HG03280 (cell line): ENCODE data around the gene TMEM178B.
"Not testable (repeated sequence)": the region's sequence is repeated elsewhere in the genome, so short reads cannot be mapped to it uniquely, and the experiment has no call there.

ENCODE experiments used
- ATAC-seq: cut with Tn5 transposase; IDR thresholded peaks from one replicate; pipeline ENCODE4 v1.9.1; 2021; ENCODE audit warnings: mild to moderate bottlenecking, moderate library complexity; ENCODE audit not compliant: unreplicated experiment

TMEM178B gene

GRCh38 chr7:141301544-141301943 lies 227.7 kb downstream of the TMEM178B start:
- ATAC-seq: no peak

- no peak for ATAC-seq
Measured at GRCh38 chr7:141302617-141303016, 228.8 kb downstream of the TMEM178B start.

GRCh38 chr7:141304291-141304690 lies 230.4 kb downstream of the TMEM178B start:
- ATAC-seq: no peak

- no peak for ATAC-seq
Measured at GRCh38 chr7:141306081-141306480, 232.2 kb downstream of the TMEM178B start.

- no peak for ATAC-seq
Measured at GRCh38 chr7:141312395-141312794, 238.5 kb downstream of the TMEM178B start.

GRCh38 chr7:141312828-141313521 lies 239.1 kb downstream of the TMEM178B start:
- no peak for ATAC-seq

GRCh38 chr7:141313896-141314295 lies 240.0 kb downstream of the TMEM178B start:
- no peak for ATAC-seq

GRCh38 chr7:141317033-141317585 lies 243.2 kb downstream of the TMEM178B start:
- ATAC-seq: no peak

GRCh38 chr7:141320287-141320686 lies 246.4 kb downstream of the TMEM178B start:
- no peak for ATAC-seq

GRCh38 chr7:141322383-141322782 lies 248.5 kb downstream of the TMEM178B start:
- no peak for ATAC-seq

- no peak for ATAC-seq
Measured at GRCh38 chr7:141323826-141324225, 250.0 kb downstream of the TMEM178B start.

- no peak for ATAC-seq
Measured at GRCh38 chr7:141324870-141325269, 251.0 kb downstream of the TMEM178B start.

GRCh38 chr7:141325275-141325674 lies 251.4 kb downstream of the TMEM178B start:
- no peak for ATAC-seq

- no peak for ATAC-seq
Measured at GRCh38 chr7:141328290-141328689, 254.4 kb downstream of the TMEM178B start.

- not testable (repeated sequence) for ATAC-seq
Measured at GRCh38 chr7:141330285-141330684, 256.4 kb downstream of the TMEM178B start.

GRCh38 chr7:141333459-141333858 lies 259.6 kb downstream of the TMEM178B start:
- no peak for ATAC-seq

- no peak for ATAC-seq
Measured at GRCh38 chr7:141335164-141335563, 261.3 kb downstream of the TMEM178B start.

- ATAC-seq: no peak
Measured at GRCh38 chr7:141339603-141340002, 265.7 kb downstream of the TMEM178B start.

GRCh38 chr7:141340991-141341390 lies 267.1 kb downstream of the TMEM178B start:
- ATAC-seq: no peak

GRCh38 chr7:141342621-141343408 lies 269.0 kb downstream of the TMEM178B start:
- no peak for ATAC-seq

GRCh38 chr7:141344153-141344935 lies 270.5 kb downstream of the TMEM178B start:
- no peak for ATAC-seq
